Stimulated activated CD8-positive, alpha-beta memory T cell treated with anti-CD3 and anti-CD28 coated beads, Interleukin-7, amount 100 ng/mL, for 4 hours (primary cell): ENCODE data around the gene SYT6.

Experiments
- DNase-seq, 2 donors: peaks; one replicate each; pipeline ENCODE4 v3.0.0-alpha.2; 2020; ENCODE audit warnings: low read depth in 2 of 2

The SYT6 gene, protein sequence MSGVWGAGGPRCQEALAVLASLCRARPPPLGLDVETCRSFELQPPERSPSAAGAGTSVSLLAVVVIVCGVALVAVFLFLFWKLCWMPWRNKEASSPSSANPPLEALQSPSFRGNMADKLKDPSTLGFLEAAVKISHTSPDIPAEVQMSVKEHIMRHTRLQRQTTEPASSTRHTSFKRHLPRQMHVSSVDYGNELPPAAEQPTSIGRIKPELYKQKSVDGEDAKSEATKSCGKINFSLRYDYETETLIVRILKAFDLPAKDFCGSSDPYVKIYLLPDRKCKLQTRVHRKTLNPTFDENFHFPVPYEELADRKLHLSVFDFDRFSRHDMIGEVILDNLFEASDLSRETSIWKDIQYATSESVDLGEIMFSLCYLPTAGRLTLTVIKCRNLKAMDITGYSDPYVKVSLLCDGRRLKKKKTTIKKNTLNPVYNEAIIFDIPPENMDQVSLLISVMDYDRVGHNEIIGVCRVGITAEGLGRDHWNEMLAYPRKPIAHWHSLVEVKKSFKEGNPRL

GRCh38 chr1:114153261-114154145 lies at the start of gene SYT6:
Gene SYT6 (minus strand): TSS chr1:114153869. CDS start chr1:114153772, 97 bp downstream.
- DNase-seq: no peak

- no peak for DNase-seq
Measured at GRCh38 chr1:114201486-114201885, 47.8 kb upstream of the SYT6 start.

GRCh38 chr1:114199017-114199594 lies 45.4 kb upstream of the SYT6 start:
- DNase-seq: no peak

- no peak for DNase-seq
Measured at GRCh38 chr1:114196992-114197907, 43.6 kb upstream of the SYT6 start.

DNA sequence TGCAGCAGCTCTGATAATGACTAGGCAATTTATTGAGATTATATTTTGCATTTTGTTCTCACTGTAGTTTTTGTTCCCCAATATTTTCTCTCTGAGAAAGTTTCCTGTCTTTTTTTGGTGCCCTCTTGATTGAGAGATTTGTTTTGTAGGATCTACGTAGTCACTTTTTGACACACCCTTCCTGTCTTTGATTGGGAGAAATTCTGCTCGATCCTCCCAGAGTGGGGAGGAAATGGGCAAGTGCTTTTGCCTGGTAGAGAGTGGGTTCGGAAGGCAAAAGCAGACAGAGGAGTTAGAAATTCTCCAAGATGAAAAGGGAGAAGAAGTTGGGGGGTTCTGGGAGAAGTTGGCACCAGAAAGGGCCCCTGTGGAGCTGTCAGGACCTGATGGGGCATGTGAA lies 42.1 kb upstream of the SYT6 start:
- no peak for DNase-seq

DNA sequence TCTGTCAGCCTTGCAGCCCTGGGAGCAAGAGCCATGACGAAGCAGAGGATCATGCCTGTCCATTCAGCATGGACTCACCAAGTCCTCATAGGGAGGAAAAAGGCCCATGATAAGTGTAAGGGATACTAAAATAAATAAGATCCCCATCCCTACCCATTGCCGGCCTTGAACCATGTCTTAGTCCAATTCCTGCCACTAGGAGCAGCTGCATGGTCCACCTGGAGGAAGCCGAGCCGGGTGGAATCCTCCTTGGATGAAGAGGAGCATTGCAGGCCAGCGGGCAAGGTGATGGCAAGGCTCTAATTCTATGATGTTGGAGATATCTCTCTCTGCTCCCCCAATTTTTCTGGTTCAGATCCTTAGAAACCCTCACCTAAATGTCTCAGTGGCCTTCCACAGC lies 38.7 kb upstream of the SYT6 start:
- no peak for DNase-seq

- DNase-seq: no peak
Measured at GRCh38 chr1:114189398-114189797, 35.7 kb upstream of the SYT6 start.

DNA sequence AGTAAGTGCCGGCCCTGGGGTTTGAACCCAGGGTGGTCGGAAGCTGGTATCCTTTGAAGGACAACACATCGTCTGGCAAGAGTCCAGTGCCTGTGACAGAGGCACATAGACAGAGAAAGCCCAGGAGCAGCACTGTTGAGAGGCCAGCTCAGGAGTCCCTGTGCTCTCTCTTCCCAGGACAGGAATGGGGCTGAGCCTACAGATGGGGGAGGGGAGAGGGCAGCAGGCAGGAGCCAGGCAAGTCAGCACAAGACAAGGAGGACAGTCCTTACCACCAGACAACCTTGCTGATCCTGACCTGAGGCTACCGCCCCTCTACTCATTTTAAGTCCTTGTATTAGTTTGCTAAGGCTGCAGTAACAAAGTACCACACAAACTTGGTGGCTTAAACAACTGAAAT lies 27.7 kb upstream of the SYT6 start:
- no peak for DNase-seq

DNA sequence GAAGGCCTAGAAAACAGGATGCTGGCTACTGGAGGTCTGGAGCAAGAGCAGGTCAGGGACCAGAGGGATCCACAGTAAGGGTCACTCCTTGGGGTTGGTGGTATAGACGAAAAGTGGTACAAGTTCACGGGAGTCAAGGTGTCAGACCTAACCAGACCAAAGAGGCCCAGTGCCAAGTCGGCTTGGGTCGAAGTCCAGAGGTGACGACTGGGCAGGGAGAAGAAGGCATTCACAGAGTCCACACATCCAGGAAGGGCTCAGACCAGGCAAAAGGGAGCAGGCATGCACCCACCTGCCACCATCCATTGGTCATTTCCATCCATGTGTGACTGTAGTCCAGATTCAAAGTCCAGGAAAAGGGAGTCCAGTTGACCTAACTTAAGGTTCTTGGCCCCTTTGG lies 27.1 kb upstream of the SYT6 start:
- DNase-seq: no peak

- DNase-seq: no peak
Measured at GRCh38 chr1:114178936-114179335, 25.3 kb upstream of the SYT6 start.

- no peak for DNase-seq
Measured at GRCh38 chr1:114177282-114177681, 23.6 kb upstream of the SYT6 start.

- no peak for DNase-seq
Measured at GRCh38 chr1:114176366-114176765, 22.7 kb upstream of the SYT6 start.

DNA sequence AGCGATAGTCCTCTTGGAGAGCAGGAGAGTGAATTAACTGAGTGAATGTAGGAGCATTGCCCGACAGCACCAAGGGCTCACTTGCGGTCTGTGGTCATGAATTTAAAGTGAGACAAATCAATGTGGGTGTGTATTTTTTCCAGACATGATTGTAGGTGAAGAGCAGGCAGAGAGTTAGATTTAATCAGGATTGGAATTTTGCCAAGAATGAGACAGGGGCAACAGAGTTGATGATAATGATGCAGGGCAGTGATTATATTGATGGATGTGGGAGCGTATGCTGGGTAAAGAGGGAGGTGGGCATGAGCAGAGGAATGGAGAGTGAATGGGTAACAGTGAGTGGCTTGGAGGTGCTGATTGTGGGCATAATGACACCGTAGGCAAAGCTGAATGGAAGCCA lies 20.0 kb upstream of the SYT6 start:
- no peak for DNase-seq

- DNase-seq: no peak
Measured at GRCh38 chr1:114169509-114169908, 15.8 kb upstream of the SYT6 start.

GRCh38 chr1:114167226-114167625 lies 13.6 kb upstream of the SYT6 start:
- no peak for DNase-seq

DNA sequence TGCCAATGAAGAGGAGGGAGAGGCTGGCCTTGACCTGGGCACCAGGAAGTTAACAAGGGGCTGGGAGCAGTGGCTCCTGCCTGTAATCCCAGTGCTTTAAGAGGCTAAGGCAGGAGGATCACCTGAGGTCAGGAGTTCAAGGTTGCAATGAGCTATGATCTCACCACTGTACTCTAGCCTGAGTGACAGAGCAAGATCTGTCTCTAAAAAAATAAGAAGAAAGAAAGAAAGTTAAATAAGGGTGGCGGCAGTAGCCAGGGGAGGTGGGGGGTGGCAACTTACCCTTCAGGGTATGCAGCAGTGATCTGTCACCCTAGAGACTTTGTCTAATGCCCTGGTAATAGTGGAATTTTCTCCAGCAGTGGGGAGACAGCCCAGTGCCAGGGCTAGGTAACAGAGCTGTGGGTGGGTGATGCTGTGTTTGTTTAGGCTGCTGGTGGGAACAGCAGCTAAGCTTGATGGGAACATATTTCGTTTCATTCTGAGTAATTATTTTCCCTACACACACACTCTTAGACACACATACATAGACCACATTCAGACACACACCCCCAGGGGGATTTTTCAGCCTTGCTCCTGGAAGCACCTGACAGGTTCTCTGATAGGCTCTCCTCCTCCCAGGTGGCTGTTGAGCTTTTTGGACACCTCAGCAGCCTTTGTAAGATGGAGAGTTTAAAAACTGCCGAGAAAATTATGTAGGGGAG lies 11.3 kb upstream of the SYT6 start:
- no peak for DNase-seq

- no peak for DNase-seq
Measured at GRCh38 chr1:114159941-114160340, 6.3 kb upstream of the SYT6 start.

- DNase-seq: no peak
Measured at GRCh38 chr1:114157275-114157660, 3.6 kb upstream of the SYT6 start.

GRCh38 chr1:114156538-114157274 lies 3.0 kb upstream of the SYT6 start:
- no peak for DNase-seq

DNA sequence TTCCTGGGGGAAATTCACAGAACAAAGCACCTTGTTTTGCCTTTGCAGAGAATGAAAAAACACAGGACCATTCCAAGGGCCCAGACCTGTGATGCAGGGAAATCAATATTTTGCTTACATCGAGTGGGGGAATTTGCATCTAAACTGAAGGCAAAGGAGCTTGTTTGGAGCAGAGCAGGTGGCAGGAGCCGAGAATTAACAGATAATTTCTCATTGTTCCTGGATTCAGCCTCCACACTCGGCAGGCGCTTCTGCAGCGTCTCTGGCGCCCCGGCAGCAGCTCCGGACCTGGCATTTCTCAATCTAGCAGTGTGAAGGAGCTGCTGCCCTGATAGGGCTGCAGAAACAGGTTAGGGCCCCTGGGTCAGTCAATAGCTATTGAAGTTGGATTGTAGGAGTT lies 2.0 kb upstream of the SYT6 start:
- DNase-seq: no peak
